GM19463 (cell line): ENCODE results near the gene ERCC5.

Experiments
- ATAC-seq: cut with Tn5 transposase; IDR thresholded peaks from one replicate; pipeline ENCODE4 v1.9.1; 2021; ENCODE audit warnings: mild to moderate bottlenecking, moderate library complexity; ENCODE audit not compliant: unreplicated experiment

ERCC5 gene

DNA sequence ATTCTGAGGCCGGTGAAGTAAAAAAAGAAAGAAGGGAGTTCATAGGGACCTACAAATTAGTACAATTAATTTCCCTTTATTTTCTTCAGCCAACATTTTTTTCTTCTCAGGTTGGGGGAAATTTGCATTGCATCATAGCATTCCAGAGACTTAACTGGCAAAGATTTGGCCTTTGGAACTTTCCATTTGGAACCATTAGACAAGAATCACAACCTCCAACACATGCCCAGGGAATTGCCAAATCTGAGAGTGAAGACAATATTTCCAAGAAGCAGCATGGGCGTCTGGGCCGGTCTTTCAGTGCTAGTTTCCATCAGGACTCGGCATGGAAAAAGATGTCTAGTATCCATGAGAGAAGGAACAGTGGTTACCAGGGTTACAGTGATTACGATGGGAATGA is 6.4 kb upstream of the ERCC5 start:
- ATAC-seq = no peak

DNA sequence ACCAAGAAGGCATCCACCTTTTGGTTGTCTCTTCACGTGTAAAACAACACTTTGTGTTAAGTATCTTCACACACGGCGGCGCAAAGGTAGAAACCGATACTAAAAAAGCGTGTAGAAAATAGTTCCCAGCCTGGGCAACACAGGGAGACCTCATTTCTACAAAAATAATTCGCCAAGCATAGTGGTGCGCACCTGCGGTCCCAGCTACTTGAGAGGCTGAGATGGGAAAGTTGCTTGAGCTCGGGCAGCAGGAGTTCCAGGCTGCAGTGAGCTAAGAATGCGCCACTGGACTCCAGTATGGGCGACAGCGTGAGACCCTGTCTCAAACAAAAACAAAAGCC is 573 bp upstream of the ERCC5 start:
- peak; percentile 13 for ATAC-seq

GRCh38 chr13:102846261-102847015 is 606 bp downstream of the ERCC5 start:
- peak; percentile 25 for ATAC-seq

DNA sequence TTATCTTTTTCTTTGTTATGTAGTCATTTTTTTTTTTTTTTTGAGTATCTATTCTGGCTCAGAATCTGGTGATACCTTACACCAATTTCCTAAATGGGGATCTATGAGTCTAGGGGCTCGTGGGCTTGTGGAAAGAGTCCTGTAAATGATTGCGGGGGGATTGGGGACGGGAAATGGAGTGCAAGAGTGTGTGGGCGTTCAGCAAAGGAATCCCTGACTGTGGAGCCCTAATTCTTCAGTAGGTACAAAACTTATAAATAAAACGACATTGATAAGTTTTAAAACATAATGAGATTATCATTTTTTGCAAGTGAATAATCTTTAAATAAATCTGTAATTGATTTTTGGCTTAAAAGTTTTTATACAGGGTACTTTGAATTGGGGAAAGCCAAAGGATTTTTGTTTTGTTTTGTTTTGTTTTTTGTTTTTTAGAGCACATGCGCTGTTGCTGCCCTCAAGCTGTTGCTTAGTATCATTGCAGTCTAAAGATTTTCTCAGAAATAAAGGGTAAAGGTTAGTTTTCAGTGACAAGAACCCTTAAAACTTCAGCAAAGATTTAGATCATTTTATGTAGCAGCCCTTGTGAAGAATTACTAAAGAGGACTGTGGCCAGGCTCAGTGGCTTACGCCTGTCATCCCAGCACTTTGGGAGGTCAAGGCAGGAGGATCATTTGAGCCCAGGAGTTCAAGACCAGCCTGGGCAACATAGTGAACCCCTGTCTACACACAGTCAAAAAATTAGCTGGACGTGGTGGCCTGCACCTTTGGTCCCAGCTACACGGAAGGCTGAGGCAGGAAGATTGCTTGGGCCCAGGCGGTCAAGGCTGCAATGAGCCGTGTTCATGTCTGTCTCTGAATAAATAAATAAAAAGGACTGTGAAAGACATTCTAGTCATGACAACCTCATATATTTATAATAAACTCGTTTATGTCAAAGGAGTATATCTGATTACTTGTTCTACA is 1.7 kb downstream of the ERCC5 start:
- ATAC-seq = no peak

DNA sequence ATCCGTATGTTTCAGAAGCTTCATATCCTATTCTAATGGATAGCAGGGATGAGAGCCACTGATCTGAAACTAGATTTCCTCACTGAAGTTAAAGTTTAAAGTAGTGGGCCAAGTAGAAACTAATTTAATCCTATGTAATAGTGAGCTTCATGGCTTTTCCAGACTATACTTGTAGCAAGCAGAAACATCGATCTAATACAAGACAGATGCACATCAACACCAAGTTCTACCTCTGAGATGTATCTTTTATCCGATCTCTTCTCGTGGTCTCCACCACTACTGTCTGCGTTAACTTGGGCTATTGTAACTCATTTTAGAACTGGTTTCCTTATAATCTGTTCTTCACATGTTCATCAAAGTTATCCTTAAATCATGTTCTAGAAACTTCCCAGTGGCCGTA is 3.1 kb downstream of the ERCC5 start:
- ATAC-seq = no peak

DNA sequence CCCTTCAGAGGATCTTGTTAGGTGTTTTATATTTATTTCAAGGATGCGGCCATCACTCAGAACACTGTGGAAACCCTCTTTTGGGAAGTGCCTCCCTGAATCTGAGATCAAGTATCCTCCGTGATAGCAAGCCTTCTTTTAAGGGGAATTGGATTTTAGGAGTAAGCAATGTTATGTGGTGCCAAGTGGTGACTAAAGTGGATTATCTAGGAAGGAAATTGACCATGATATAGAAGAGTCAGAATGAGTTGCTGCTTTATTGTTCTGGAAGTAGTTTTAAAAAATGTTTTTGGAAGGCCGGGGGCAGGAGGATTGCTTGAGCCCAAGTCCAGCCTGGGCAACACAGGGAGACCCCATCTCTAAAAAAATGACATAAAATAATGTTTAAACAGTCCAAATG is 6.7 kb downstream of the ERCC5 start:
- ATAC-seq = no peak

- ATAC-seq = no peak
These were observed 8.8 kb downstream of the ERCC5 start for GRCh38 chr13:102854675-102855074.

- ATAC-seq = no peak
These were observed 10.7 kb downstream of the ERCC5 start for GRCh38 chr13:102856557-102856956.

GRCh38 chr13:102862624-102863210 is 16.9 kb downstream of the ERCC5 start:
- no peak for ATAC-seq

- ATAC-seq = no peak
These were observed 17.8 kb downstream of the ERCC5 start for GRCh38 chr13:102863590-102863989.

DNA sequence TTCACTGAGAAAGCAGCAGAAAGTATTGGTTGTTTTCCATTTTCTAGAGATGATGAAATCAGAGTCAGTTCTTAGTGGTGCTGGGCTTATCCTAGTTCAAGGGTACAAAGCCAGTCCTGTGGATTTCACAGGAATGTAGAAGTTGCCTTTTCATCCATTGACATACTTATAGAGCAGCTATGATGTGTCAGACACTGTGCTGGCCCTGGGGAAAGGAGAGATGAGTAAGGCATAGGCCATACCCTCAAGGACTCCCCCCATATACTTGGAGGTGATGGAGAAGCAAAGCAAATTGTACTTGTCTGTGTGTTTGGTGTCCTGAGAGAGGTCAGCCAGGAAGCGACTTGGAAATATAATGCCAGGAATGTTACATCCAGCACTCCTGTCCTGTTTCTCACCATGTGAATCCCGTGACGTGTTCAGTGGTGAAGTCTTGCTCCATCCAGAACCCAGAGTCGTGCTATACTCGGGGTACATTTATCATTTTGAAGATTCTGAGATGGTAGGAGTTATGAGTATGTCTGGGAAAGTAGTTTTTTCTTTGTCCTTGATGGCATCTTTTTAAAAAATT is 22.6 kb downstream of the ERCC5 start:
- ATAC-seq = no peak

DNA sequence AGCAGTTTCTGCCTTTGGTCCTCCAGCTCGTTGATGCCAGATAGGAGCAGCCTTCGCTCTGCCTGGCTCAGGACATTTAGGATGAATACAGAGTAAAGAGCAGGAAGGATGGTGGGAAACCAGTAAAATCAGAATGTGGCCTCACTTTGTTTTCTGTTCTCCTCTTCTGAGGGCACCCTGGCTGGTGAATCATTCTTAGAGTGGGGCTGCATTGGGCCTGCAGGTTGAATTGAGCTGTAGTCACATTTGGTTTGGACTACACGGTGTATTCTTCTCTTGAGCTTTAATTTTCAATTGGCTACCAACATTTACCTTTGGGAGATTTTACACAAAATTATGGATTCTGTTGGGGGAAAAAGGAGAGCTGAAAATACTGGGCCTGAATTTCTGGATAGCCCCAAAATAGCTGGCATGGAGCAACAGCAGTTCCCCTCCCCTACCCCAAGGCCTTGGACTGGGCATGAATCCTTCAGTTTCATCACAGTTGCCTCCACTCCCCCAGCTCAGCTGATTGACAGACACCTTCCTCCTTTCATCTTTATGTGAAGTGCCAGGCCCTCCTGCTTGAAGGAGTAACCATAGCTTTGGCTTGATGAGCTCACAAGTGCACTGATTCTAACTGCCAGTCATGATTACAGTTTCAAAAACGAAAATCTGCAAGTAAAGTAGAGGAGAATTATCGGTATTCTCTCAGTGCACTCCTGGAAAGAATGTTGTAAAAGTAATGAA is 24.3 kb downstream of the ERCC5 start:
- peak; percentile 12 for ATAC-seq

GRCh38 chr13:102870677-102871415 is 25.0 kb downstream of the ERCC5 start:
- peak; percentile 61 for ATAC-seq

- no peak for ATAC-seq
These were observed 26.3 kb downstream of the ERCC5 start for GRCh38 chr13:102872131-102872530.

DNA sequence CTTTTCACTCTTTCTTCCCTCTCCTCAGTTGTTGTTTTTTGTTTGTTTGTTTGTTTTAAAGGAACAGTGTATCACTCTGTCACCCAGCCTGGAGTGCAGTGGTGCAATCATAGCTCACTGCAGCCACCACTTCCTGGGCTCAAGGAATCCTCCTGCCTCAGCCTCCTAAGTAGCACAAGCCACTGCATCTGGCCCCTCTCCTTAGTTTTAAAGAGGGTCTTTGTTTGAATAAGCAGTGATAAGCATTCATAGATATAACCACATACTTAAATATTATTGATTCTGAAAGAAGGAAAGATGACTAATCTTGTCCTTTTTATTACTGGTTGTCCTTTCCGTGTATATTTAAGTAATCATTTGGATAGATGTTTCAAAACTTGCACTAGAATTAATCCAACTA is 26.7 kb downstream of the ERCC5 start:
- ATAC-seq = no peak

- ATAC-seq = peak; percentile 66
These were observed 27.8 kb downstream of the ERCC5 start for GRCh38 chr13:102873653-102874052.

- ATAC-seq = no peak
These were observed 29.4 kb downstream of the ERCC5 start for GRCh38 chr13:102875256-102875655.

GRCh38 chr13:102877303-102877702 is 31.5 kb downstream of the ERCC5 start:
- ATAC-seq = no peak

DNA sequence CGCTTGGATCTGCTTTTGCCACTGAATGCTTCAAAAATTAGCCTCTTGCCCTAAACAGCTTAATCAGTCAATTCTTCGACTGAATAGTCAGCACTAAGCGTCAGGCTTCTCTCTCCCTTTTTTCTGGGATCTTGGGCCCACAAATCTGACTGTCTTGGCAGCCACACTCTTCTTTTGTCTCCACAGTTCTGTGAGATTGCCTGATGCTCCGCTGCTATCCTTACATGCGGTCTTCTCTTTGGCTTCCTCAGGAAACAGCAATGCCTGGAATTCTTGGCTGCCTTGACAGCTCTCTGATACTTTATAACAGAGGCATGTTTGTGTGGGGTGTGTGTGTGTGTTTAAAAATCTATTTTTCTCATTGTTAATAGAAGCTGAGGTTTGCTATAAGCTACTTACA is 32.6 kb downstream of the ERCC5 start:
- ATAC-seq = no peak
